Prostate gland (tissue), 2 donors: ENCODE results near the gene CHPT1. TPM values are rescaled to one million over a fixed set of nuclear protein-coding genes. Genes with fewer than 3 reads are reported as not detected.

ENCODE experiments used
- DNase-seq: peaks from one replicate; pipeline ENCODE4 v3.0.0-alpha.2; 2019; ENCODE audit warnings: low spot score
- H3K27ac ChIP-seq, 2 donors: fragments of 200-600 bp; sonication (generic); 2 replicates each; pipeline ENCODE4 v1.5.1; 2017 to 2019
- H3K27me3 ChIP-seq: fragments of 200-600 bp; sonication (generic); replicated peaks from 2 replicates; pipeline ENCODE4 v1.5.1; 2019; ENCODE audit not compliant: insufficient read depth
- H3K36me3 ChIP-seq, 2 donors: fragments of 200-600 bp; sonication (generic); 1 replicate in 1 of 2; 2 replicates in 1 of 2; pipeline versions ENCODE4 v1.5.1 to v1.8.1; 2017 to 2019
- H3K4me1 ChIP-seq: fragments of 200-600 bp; sonication (generic); replicated peaks from 2 replicates; pipeline ENCODE4 v1.5.1; 2019
- H3K4me3 ChIP-seq, 2 donors: fragments of 200-600 bp; sonication (generic); 2 replicates each; pipeline ENCODE4 v1.5.1; 2017 to 2019
- H3K9me3 ChIP-seq: fragments of 200-600 bp; sonication (generic); 2 replicates; pipeline ENCODE4 v1.5.1; 2017
- CTCF ChIP-seq, 4 experiments: fragments of 200-600 bp in 2 of 4; fragments of 450-650 bp in 2 of 4; sonication (generic) in 2 of 4; IDR thresholded peaks; 1 replicate in 3 of 4; 2 replicates in 1 of 4; pipeline ENCODE4 v1.5.1; 2016 to 2019; ENCODE audit warnings: antibody characterized with exemption in 4 of 4, mild to moderate bottlenecking in 2 of 4, moderate library complexity in 2 of 4
- POLR2A ChIP-seq: fragments of 450-650 bp; IDR thresholded peaks from one replicate; pipeline ENCODE4 v1.6.1; 2016; ENCODE audit warnings: antibody characterized with exemption, mild to moderate bottlenecking
- POLR2AphosphoS5 ChIP-seq: sonication (generic); formaldehyde crosslinking; IDR thresholded peaks from one replicate; pipeline ENCODE4 v1.6.1; 2017; ENCODE audit warnings: antibody characterized with exemption
- WGBS: methylation state at CpG from one replicate; pipeline ENCODE4 v1.1.5; 2018; 5-methylcytosine and 5-hydroxymethylcytosine counted together
- intact Hi-C: fragments of 100-400 bp; cut with DNase I; formaldehyde crosslinking; loops from one replicate; pipeline ENCODE4 v1.14.2; 2022
- total RNA-seq, 2 donors: library from RNA; depleted of rRNA; stranded (reverse); fragments of >200 nt; gene quantifications; one replicate each; pipeline ENCODE4 v1.1.0, GENCODE V29; 2016

CHPT1 gene
- total RNA-seq, 2 donors from 2014 or later: 106 to 129 TPM

- no peaks in the 10 kb centered on the region for H3K36me3 ChIP-seq
- WGBS: 74% methylated on average over 6 of the region's 6 CpGs
- H3K27ac ChIP-seq: no peak overlapping the region
- no peak for DNase-seq
- H3K27me3 ChIP-seq: no peaks in the 10 kb centered on the region
- no peaks in the 10 kb centered on the region for H3K4me1 ChIP-seq
- no peak overlapping the region for H3K4me3 ChIP-seq
- H3K9me3 ChIP-seq: no peaks in the 10 kb centered on the region
- intact Hi-C loops: no loop called here
- no peak for TF ChIP-seq CTCF (IDR thresholded peaks at IDR 0.05)
- no peak for TF ChIP-seq POLR2A
- TF ChIP-seq POLR2AphosphoS5: no peak
These were observed 34.1 kb upstream of the CHPT1 start for GRCh38 chr12:101663298-101663697.

- no peak for TF ChIP-seq POLR2A
- TF ChIP-seq POLR2AphosphoS5: no peak
- no peak for TF ChIP-seq CTCF (IDR thresholded peaks at IDR 0.05)
- DNase-seq: no peak
- intact Hi-C loops: no loop called here
- H3K4me1 ChIP-seq: no peaks in the 10 kb centered on the region
- no peaks in the 10 kb centered on the region for H3K36me3 ChIP-seq
- no peak overlapping the region for H3K27ac ChIP-seq
- H3K9me3 ChIP-seq: no peaks in the 10 kb centered on the region
- no peak overlapping the region for H3K4me3 ChIP-seq
- no peaks in the 10 kb centered on the region for H3K27me3 ChIP-seq
- WGBS: 74% methylated on average over 7 of the region's 7 CpGs
These were observed 32.4 kb upstream of the CHPT1 start for GRCh38 chr12:101664992-101665391.

- no peaks in the 10 kb centered on the region for H3K4me1 ChIP-seq
- 81% methylated on average over 7 of the region's 7 CpGs for WGBS
- no peak overlapping the region for H3K27ac ChIP-seq
- no peaks in the 10 kb centered on the region for H3K9me3 ChIP-seq
- H3K27me3 ChIP-seq: no peaks in the 10 kb centered on the region
- intact Hi-C loops: no loop called here
- no peaks in the 10 kb centered on the region for H3K36me3 ChIP-seq
- H3K4me3 ChIP-seq: no peak overlapping the region
- no peak for DNase-seq
- TF ChIP-seq POLR2AphosphoS5 (no peak), POLR2A (no peak), CTCF (IDR thresholded peaks at IDR 0.05) (no peak)
These were observed 31.2 kb upstream of the CHPT1 start for GRCh38 chr12:101666052-101666728.

GRCh38 chr12:101667591-101667990 is 29.8 kb upstream of the CHPT1 start:
- intact Hi-C loops: no loop called here

GRCh38 chr12:101670007-101670671 is 27.3 kb upstream of the CHPT1 start:
- H3K9me3 ChIP-seq: no peaks in the 10 kb centered on the region
- TF ChIP-seq POLR2AphosphoS5 (no peak), CTCF (IDR thresholded peaks at IDR 0.05) (peak in 2 of 4 experiments; percentile 32 to 44)
- no peak for DNase-seq
- no peaks in the 10 kb centered on the region for H3K27me3 ChIP-seq
- H3K27ac ChIP-seq: no peak overlapping the region
- H3K36me3 ChIP-seq: no peaks in the 10 kb centered on the region
- intact Hi-C loops: no loop called here
- WGBS: 68% methylated on average over 6 of the region's 6 CpGs
- H3K4me1 ChIP-seq: no peaks in the 10 kb centered on the region
- no peak overlapping the region for H3K4me3 ChIP-seq

More at GRCh38 chr12:101667591-101667990, 29.8 kb upstream of the CHPT1 start:
- TF ChIP-seq POLR2A: no peak
- no peak for TF ChIP-seq POLR2AphosphoS5
- no peak for DNase-seq
- Histone ChIP-seq H3K36me3 (no peaks in the 10 kb centered on the region), H3K27me3 (no peaks in the 10 kb centered on the region), H3K4me1 (no peaks in the 10 kb centered on the region), H3K4me3 (no peak overlapping the region), H3K27ac (no peak overlapping the region), H3K9me3 (no peaks in the 10 kb centered on the region)
- 59% methylated on average over 5 of the region's 5 CpGs for WGBS
